Endothelial cell of umbilical vein (primary cell): ENCODE data around the gene CSNK1A1. TPM values are rescaled to one million over a fixed set of nuclear protein-coding genes. Genes with fewer than 3 reads are reported as not detected.

Experiments used
- BruUV-seq: library from RNA; stranded (reverse); fragments of 400-500 nt; replicated peaks from 2 replicates; lab custom pipeline; 2021; lab: Mats Ljungman, UMichigan
- CTCF ChIA-PET: fragments of 300-600, 350-600 bp; sonication (Branson Sonifier 250); formaldehyde crosslinking; loops from one replicate; lab custom pipeline; 2021; ENCODE audit warnings: antibody characterized with exemption, inconsistent platforms; lab: Charles Lee
- POLR2A ChIA-PET: fragments of 300-600, 350-600 bp; sonication (Branson Sonifier 250); formaldehyde crosslinking; loops from one replicate; lab custom pipeline; 2021; ENCODE audit warnings: antibody characterized with exemption, inconsistent platforms; lab: Charles Lee
- DNase-seq: peaks from one replicate; pipeline ENCODE4 v3.0.0-alpha.2; 2011; ENCODE audit warnings: low read depth, low spot score
- FAIRE-seq: peaks from 2 replicates; lab custom pipeline; 2011; peaks lifted over from hg19 to GRCh38; lab: Jason Lieb, UNC
- H2AFZ ChIP-seq: 2 replicates; pipeline ENCODE4 v1.6.0; 2012; ENCODE audit warnings: low read depth, low read length, control low read depth, inconsistent platforms
- H3K27ac ChIP-seq: 2 replicates; pipeline ENCODE4 v1.5.1; 2011; ENCODE audit warnings: low read depth, mild to moderate bottlenecking, control low read depth, low read length, moderate library complexity; ENCODE audit not compliant: insufficient read depth
- H3K27me3 ChIP-seq, 2 experiments: 2 replicates each; pipeline versions ENCODE4 v1.6.0 to v1.6.1; 2011; ENCODE audit warnings: low read length in 2 of 2, mixed read lengths in 1 of 2; ENCODE audit not compliant: control insufficient read depth in 2 of 2, insufficient read depth in 2 of 2
- H3K36me3 ChIP-seq, 2 experiments: 2 replicates in 1 of 2; 3 replicates in 1 of 2; pipeline ENCODE4 v1.5.1; 2011; ENCODE audit warnings: low read length in 2 of 2, mild to moderate bottlenecking in 1 of 2, moderate library complexity in 1 of 2; ENCODE audit not compliant: control insufficient read depth in 2 of 2, insufficient read depth in 2 of 2; ENCODE audit errors: extremely low read depth in 1 of 2
- H3K4me1 ChIP-seq: 3 replicates; pipeline ENCODE4 v1.5.1; 2011; ENCODE audit warnings: mild to moderate bottlenecking, low read length; ENCODE audit not compliant: control insufficient read depth, insufficient read depth; ENCODE audit errors: extremely low read depth
- H3K4me2 ChIP-seq: 2 replicates; pipeline ENCODE4 v1.6.1; 2011; ENCODE audit warnings: low read length, control low read depth, mixed read lengths; ENCODE audit not compliant: insufficient read depth
- H3K4me3 ChIP-seq, 3 experiments: fragments of 200-600 bp in 1 of 3; sonication (generic), shearing (Covaris generic) in 1 of 3; replicated peaks in 1 of 3; 2 replicates each; pipeline ENCODE4 v1.5.1; 2011 to 2016; ENCODE audit warnings: control low read depth in 3 of 3, low read length in 3 of 3, mild to moderate bottlenecking in 2 of 3, inconsistent platforms in 1 of 3, low read depth in 1 of 3, moderate library complexity in 1 of 3; ENCODE audit not compliant: insufficient read depth in 1 of 3
- H3K79me2 ChIP-seq: 2 replicates; pipeline ENCODE4 v1.6.0; 2012; ENCODE audit warnings: low read length, inconsistent platforms; ENCODE audit not compliant: control insufficient read depth, insufficient read depth
- H3K9ac ChIP-seq: replicated peaks from 2 replicates; pipeline ENCODE3; 2011; ENCODE audit warnings: low read length, control low read depth; ENCODE audit not compliant: insufficient read depth; ENCODE audit errors: extremely low read depth
- H3K9me1 ChIP-seq: replicated peaks from 3 replicates; pipeline ENCODE4 v1.6.0; 2011; ENCODE audit warnings: mild to moderate bottlenecking, low read length; ENCODE audit not compliant: control insufficient read depth, insufficient read depth; ENCODE audit errors: extremely low read depth
- H3K9me3 ChIP-seq: replicated peaks from 2 replicates; pipeline ENCODE4 v1.5.1; 2012; ENCODE audit warnings: low read length, inconsistent platforms; ENCODE audit not compliant: control insufficient read depth, insufficient read depth
- H4K20me1 ChIP-seq: replicated peaks from 2 replicates; pipeline ENCODE3; 2011; ENCODE audit warnings: mild to moderate bottlenecking, low read length; ENCODE audit not compliant: control insufficient read depth, insufficient read depth; ENCODE audit errors: extremely low read depth
- EZH2 ChIP-seq: IDR thresholded peaks from 2 replicates; pipeline ENCODE4 v1.6.1; 2012; ENCODE audit warnings: borderline replicate concordance, low read depth, mild to moderate bottlenecking, moderate library complexity, low read length, inconsistent platforms; ENCODE audit not compliant: severe bottlenecking
- FOS ChIP-seq: IDR thresholded peaks from 2 replicates; pipeline ENCODE4 v1.6.1; 2011; ENCODE audit warnings: mild to moderate bottlenecking, low read length, moderate library complexity, borderline replicate concordance; ENCODE audit not compliant: insufficient read depth
- GATA2 ChIP-seq: IDR thresholded peaks from 2 replicates; pipeline ENCODE4 v1.7.0; 2011; ENCODE audit warnings: low read depth, mild to moderate bottlenecking, moderate library complexity, mixed read lengths, low read length; ENCODE audit not compliant: insufficient read length, insufficient read depth
- JUN ChIP-seq: IDR thresholded peaks from 2 replicates; pipeline ENCODE4 v1.6.1; 2011; ENCODE audit warnings: borderline replicate concordance, low read depth; ENCODE audit not compliant: insufficient read length, insufficient read depth
- MYC ChIP-seq: IDR thresholded peaks from one replicate; pipeline ENCODE4 v1.6.1; 2011; ENCODE audit warnings: mild to moderate bottlenecking, low read depth, low read length
- POLR2A ChIP-seq: IDR thresholded peaks from 2 replicates; pipeline ENCODE4 v1.6.1; 2012; ENCODE audit warnings: low read depth, mild to moderate bottlenecking, control low read depth, low read length
- POLR2AphosphoS5 ChIP-seq: IDR thresholded peaks from 2 replicates; pipeline ENCODE4 v1.6.1; 2012; ENCODE audit warnings: low read depth, mild to moderate bottlenecking, control low read depth, low read length, moderate library complexity; ENCODE audit not compliant: insufficient read depth
- dilution Hi-C: fragments of 300-500 bp; cut with MboI; formaldehyde crosslinking; loops from one replicate; pipeline ENCODE4 v1.15.0; 2019; ENCODE audit warnings: low sequenced_read_pairs; ENCODE audit not compliant: extremely low pct_ligation_motif_present
- intact Hi-C: fragments of 100-400 bp; cut with micrococcal nuclease; formaldehyde crosslinking; loops from one replicate; pipeline ENCODE4 v1.10.0; 2022
- polyA plus RNA-seq, 4 experiments: library from polyadenylated mRNA; depleted of rRNA in 3 of 4; stranded (reverse) in 3 of 4; unstranded in 1 of 4; fragments of >200 nt; gene quantifications; 2 replicates each; pipeline versions ENCODE4 v1.2.1 to v1.2.3, GENCODE V29; 2011 to 2012; ENCODE audit warnings: missing spikeins in 1 of 4
- total RNA-seq: library from RNA; stranded (reverse); gene quantifications from 2 replicates; pipeline ENCODE4 v1.2.3, GENCODE V29; 2021
- TF ChIP-seq, protein P1 (sequence below), 2 donors: IDR thresholded peaks; 1 replicate in 1 of 2; 2 replicates in 1 of 2; pipeline ENCODE4 v1.5.1; 2011; ENCODE audit warnings: low read length in 2 of 2, mild to moderate bottlenecking in 2 of 2, moderate library complexity in 2 of 2, control low read depth in 1 of 2, inconsistent platforms in 1 of 2, low read depth in 1 of 2; ENCODE audit not compliant: insufficient read depth in 1 of 2; ENCODE audit errors: extremely low read depth in 1 of 2
- TF ChIP-seq, protein P2 (sequence below): IDR thresholded peaks from 2 replicates; pipeline ENCODE4 v1.6.1; 2011; ENCODE audit not compliant: insufficient read depth, insufficient read length

The CSNK1A1 gene
- total and polyA plus RNA-seq, 2 donors (not counting 3 experiments of a cell fraction or from before 2014, with no cell fraction given): 74.1 to 253 TPM

DNA sequence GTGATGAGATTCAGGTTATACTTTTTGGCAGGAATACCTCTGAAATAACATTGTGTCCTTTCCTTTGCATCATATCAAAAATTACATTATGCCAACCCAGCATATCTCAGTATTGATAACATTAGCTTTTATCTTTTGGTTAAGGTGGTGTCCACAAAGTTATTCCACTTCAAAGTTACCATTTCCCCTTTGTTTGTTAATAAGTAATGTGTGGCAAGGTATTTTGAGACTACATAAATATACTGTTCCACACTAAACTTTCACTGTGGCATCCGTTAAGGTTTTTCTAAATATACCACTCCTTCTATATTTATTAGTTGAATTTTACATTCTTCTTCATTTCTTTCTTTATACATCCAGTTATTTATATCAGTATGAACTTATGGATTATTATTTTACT is 16.0 kb upstream of the CSNK1A1 start:
- Histone ChIP-seq H3K27ac (no peak overlapping the region), H3K36me3 (no peaks in the 10 kb centered on the region), H3K4me2 (no peak overlapping the region), H3K4me3 (no peak overlapping the region), H3K9ac (no peak overlapping the region), H3K9me3 (no peaks in the 10 kb centered on the region), H4K20me1 (no peaks in the 10 kb centered on the region), H3K4me1 (peaks cover 22% of the 10 kb centered on the region), H2AFZ (no peak overlapping the region), H3K79me2 (no peaks in the 10 kb centered on the region), H3K9me1 (no peaks in the 10 kb centered on the region), H3K27me3 (no peaks in the 10 kb centered on the region)
- ChIA-PET POLR2A (no interaction called here), CTCF (interaction anchor here (1.4 to 5.3 kb wide), 5 partner anchors 50 to 185 kb away, joined by 3 to 71 read pairs (median 39); no protein-coding TSS in a partner anchor)
- DNase-seq (no peak), FAIRE-seq (no peak)
- TF ChIP-seq POLR2AphosphoS5 (no peak), EZH2 (no peak), FOS (no peak), POLR2A (no peak), MYC (no peak), GATA2 (no peak), JUN (no peak)
- TF ChIP-seq, protein P1, sequence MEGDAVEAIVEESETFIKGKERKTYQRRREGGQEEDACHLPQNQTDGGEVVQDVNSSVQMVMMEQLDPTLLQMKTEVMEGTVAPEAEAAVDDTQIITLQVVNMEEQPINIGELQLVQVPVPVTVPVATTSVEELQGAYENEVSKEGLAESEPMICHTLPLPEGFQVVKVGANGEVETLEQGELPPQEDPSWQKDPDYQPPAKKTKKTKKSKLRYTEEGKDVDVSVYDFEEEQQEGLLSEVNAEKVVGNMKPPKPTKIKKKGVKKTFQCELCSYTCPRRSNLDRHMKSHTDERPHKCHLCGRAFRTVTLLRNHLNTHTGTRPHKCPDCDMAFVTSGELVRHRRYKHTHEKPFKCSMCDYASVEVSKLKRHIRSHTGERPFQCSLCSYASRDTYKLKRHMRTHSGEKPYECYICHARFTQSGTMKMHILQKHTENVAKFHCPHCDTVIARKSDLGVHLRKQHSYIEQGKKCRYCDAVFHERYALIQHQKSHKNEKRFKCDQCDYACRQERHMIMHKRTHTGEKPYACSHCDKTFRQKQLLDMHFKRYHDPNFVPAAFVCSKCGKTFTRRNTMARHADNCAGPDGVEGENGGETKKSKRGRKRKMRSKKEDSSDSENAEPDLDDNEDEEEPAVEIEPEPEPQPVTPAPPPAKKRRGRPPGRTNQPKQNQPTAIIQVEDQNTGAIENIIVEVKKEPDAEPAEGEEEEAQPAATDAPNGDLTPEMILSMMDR (IDR thresholded peaks at IDR 0.05; ENCODE audit: extremely low read depth in 1 of 2, insufficient read depth in 1 of 2, low read depth in 1 of 2, low read length in 2 of 2): no peak
- TF ChIP-seq, protein P2, sequence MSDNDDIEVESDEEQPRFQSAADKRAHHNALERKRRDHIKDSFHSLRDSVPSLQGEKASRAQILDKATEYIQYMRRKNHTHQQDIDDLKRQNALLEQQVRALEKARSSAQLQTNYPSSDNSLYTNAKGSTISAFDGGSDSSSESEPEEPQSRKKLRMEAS: no peak
- dilution Hi-C loops: no loop called here
- BruUV-seq: no TSS peak
- intact Hi-C loops: loop anchor here (10.0 kb wide), 1 partner anchor 502 kb away; the partner anchor contains the start of gene SH3TC2
